ENCODE measurements around the gene TEAD1. TPM values are rescaled to one million over a fixed set of nuclear protein-coding genes. Genes with fewer than 3 reads are reported as not detected.

TEAD1 gene
- total RNA-seq, 6 donors from 2014 or later = 53.5 to 141 (median 80.2) TPM

DNA sequence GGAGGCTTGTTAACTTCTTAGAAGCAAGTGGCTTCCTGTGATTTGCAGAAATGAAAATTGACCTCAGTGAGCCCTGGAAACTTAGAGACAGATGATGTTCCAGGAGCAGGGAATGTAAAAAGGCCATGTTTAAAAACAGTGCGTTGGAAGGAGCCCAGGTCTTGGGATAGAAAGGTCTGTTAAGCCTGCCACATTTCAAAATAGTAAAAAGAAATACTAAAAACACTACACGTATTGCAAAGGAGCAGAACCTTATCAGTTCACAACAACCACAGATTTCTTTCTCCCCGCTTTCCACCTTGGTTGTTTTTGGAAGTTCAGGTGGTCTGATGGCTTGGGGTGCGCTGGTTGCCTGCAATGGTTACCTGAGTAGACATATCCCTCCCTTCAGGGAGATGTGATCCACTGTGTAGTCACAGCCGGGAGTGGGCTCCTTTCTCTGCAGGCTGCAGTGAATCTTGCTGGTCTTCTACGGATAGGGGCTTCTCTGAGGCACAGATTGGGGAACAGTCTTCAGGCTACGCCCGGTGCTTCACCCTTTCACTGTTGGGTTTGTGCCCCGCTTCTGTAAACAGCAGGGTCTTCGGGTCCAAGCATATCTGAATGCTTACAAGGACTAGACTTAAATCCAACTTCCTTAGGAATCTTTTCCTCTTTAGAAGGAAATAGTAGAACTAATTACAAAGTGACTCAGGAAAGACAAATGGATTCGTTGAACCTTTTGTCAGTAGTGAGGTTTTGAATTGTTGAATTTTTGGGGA, 1.9 kb downstream of the TEAD1 start:
- Histone ChIP-seq H3K27me3 (no peaks in the 10 kb centered on the region), H3K9me3 (no peaks in the 10 kb centered on the region), H3K4me3 (peak overlapping the region in 3 of 4 donors; percentile 74 to 85 (median 79)), H3K36me3 (no peaks in the 10 kb centered on the region), H3K4me1 (peaks cover 23 to 44% (median 26%) of the 10 kb centered on the region in 4 donors), H3K27ac (peak overlapping the region; percentile 92 to 98 (median 96))
- TF ChIP-seq POLR2A (IDR thresholded peaks at IDR 0.05) (no peak), POLR2AphosphoS5 (IDR thresholded peaks at IDR 0.05) (no peak), EP300 (IDR thresholded peaks at IDR 0.05) (no peak)
- TF ChIP-seq, protein P1, sequence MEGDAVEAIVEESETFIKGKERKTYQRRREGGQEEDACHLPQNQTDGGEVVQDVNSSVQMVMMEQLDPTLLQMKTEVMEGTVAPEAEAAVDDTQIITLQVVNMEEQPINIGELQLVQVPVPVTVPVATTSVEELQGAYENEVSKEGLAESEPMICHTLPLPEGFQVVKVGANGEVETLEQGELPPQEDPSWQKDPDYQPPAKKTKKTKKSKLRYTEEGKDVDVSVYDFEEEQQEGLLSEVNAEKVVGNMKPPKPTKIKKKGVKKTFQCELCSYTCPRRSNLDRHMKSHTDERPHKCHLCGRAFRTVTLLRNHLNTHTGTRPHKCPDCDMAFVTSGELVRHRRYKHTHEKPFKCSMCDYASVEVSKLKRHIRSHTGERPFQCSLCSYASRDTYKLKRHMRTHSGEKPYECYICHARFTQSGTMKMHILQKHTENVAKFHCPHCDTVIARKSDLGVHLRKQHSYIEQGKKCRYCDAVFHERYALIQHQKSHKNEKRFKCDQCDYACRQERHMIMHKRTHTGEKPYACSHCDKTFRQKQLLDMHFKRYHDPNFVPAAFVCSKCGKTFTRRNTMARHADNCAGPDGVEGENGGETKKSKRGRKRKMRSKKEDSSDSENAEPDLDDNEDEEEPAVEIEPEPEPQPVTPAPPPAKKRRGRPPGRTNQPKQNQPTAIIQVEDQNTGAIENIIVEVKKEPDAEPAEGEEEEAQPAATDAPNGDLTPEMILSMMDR (IDR thresholded peaks at IDR 0.05) = no peak
- DNase-seq = no peak
- WGBS, 2 donors = 14% methylated on average over 11 of the region's 11 CpGs
- ATAC-seq (ENCODE audit: low FRiP score in 2 of 2) = no peak

DNA sequence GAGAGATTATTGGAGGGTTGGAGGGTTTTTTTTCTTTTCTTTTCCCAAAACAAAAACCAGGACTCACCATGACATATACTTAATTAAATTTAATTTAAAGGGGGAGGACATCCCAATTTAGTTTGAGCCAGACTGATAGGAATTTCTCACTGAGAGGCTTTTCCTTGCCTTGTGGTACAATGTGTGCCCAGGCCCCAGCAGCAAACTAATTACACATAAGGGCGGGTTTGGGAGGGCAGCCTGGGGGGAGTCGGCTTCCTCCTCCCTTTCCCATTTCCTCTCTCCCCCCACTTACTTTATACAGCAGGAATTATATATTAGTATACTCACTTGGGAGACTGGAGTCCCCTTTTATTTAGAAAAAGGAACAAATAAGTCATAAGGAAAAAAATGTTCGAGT, 2.9 kb downstream of the TEAD1 start:
- no peaks in the 10 kb centered on the region for H3K27me3 ChIP-seq
- H3K9me3 ChIP-seq = no peaks in the 10 kb centered on the region
- no peaks in the 10 kb centered on the region for H3K36me3 ChIP-seq
- peak overlapping the region in 3 of 4 donors; percentile 10 to 85 (median 74) for H3K4me3 ChIP-seq
- peaks cover 23 to 48% (median 26%) of the 10 kb centered on the region in 4 donors for H3K4me1 ChIP-seq
- DNase-seq (no peak), ATAC-seq (ENCODE audit: low FRiP score in 2 of 2) (no peak)
- WGBS, 2 donors = 24 to 25% methylated on average over 3 of the region's 3 CpGs
- H3K27ac ChIP-seq = peak overlapping the region; percentile 92 to 98 (median 96)
- TF ChIP-seq POLR2A (IDR thresholded peaks at IDR 0.05) (no peak), EP300 (IDR thresholded peaks at IDR 0.05) (no peak), POLR2AphosphoS5 (IDR thresholded peaks at IDR 0.05) (no peak)
- TF ChIP-seq, protein P1 (IDR thresholded peaks at IDR 0.05) = no peak

DNA sequence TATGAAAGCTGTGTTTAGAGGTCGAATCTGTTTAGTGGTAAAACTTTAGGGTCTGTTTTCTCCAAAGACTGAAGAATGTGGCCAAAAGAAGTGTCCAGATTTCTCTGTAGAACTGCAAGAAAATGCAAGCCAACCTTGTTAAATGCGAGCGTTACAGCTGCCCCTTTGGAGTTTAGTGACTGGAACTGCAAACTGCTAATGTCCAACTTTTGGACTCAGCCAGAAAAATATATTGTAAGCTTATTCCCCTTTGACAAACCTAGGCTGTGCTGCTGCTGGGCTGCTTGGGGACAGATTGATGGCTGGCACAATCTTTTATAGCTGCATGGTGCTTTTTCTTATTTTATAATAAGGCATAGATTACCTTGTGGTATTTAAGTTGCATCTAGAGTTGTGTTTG, 3.9 kb downstream of the TEAD1 start:
- Histone ChIP-seq H3K4me1 (peaks cover 22 to 48% (median 28%) of the 10 kb centered on the region in 4 donors), H3K9me3 (no peaks in the 10 kb centered on the region), H3K4me3 (peak overlapping the region in 1 of 4 donors; percentile 85), H3K27ac (peak overlapping the region in 3 of 4 donors; percentile 92 to 98 (median 95)), H3K27me3 (no peaks in the 10 kb centered on the region), H3K36me3 (no peaks in the 10 kb centered on the region)
- no peak for DNase-seq
- TF ChIP-seq EP300 (IDR thresholded peaks at IDR 0.05) (no peak), POLR2A (IDR thresholded peaks at IDR 0.05) (no peak), POLR2AphosphoS5 (IDR thresholded peaks at IDR 0.05) (no peak)
- TF ChIP-seq, protein P1 (IDR thresholded peaks at IDR 0.05) = no peak
- ATAC-seq (ENCODE audit: low FRiP score in 2 of 2) = no peak
- 64 to 74% methylated on average over 3 of the region's 3 CpGs for WGBS, 2 donors

DNA sequence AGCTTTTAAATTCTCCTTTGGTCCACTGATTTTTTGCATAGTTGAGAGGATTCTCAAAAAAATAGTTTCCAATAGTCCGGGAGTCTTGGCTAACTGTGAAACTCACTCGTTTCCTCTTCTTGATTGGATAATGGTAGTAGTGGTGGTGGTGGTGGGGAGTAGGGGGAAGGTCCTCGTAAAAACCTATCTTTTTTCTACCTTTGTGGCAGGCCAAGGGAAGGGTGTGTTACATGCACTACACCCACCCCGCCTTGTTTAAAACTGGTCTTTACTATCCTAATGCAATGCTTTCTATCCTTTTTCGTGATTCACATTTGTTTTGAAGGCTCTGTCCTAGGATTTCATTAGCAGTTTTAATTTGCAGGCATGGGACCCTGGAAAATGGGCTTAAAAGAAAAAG, 4.8 kb downstream of the TEAD1 start:
- H3K4me3 ChIP-seq = no peak overlapping the region
- WGBS, 2 donors = 67% methylated on average over 5 of the region's 5 CpGs
- DNase-seq (no peak), ATAC-seq (ENCODE audit: low FRiP score in 2 of 2) (no peak)
- no peak overlapping the region for H3K27ac ChIP-seq
- H3K27me3 ChIP-seq = no peaks in the 10 kb centered on the region
- no peaks in the 10 kb centered on the region for H3K9me3 ChIP-seq
- TF ChIP-seq EP300 (IDR thresholded peaks at IDR 0.05) (no peak), POLR2AphosphoS5 (IDR thresholded peaks at IDR 0.05) (no peak), POLR2A (IDR thresholded peaks at IDR 0.05) (no peak)
- TF ChIP-seq, protein P1 (IDR thresholded peaks at IDR 0.05) = no peak
- peaks cover 17 to 46% (median 28%) of the 10 kb centered on the region in 4 donors for H3K4me1 ChIP-seq
- no peaks in the 10 kb centered on the region for H3K36me3 ChIP-seq
